WI38 (cell line): Measurements from ENCODE around the gene PCBP3.
"Not testable (repeated sequence)": the region's sequence is repeated elsewhere in the genome, so short reads cannot be mapped to it uniquely, and the experiment has no call there.

Source experiments
- H3K4me3 ChIP-seq: 2 replicates; pipeline ENCODE4 v1.5.1; 2011; ENCODE audit warnings: low read depth, mild to moderate bottlenecking, control low read depth, low read length
- TF ChIP-seq, protein P1 (sequence below): IDR thresholded peaks from 2 replicates; pipeline ENCODE4 v1.5.1; 2012; ENCODE audit warnings: low read depth, mild to moderate bottlenecking, control low read depth, low read length

The PCBP3 gene

GRCh38 chr21:45894906-45895777, 251.6 kb downstream of the PCBP3 start:
- H3K4me3 ChIP-seq, result no peak overlapping the region
- TF ChIP-seq, protein P1, sequence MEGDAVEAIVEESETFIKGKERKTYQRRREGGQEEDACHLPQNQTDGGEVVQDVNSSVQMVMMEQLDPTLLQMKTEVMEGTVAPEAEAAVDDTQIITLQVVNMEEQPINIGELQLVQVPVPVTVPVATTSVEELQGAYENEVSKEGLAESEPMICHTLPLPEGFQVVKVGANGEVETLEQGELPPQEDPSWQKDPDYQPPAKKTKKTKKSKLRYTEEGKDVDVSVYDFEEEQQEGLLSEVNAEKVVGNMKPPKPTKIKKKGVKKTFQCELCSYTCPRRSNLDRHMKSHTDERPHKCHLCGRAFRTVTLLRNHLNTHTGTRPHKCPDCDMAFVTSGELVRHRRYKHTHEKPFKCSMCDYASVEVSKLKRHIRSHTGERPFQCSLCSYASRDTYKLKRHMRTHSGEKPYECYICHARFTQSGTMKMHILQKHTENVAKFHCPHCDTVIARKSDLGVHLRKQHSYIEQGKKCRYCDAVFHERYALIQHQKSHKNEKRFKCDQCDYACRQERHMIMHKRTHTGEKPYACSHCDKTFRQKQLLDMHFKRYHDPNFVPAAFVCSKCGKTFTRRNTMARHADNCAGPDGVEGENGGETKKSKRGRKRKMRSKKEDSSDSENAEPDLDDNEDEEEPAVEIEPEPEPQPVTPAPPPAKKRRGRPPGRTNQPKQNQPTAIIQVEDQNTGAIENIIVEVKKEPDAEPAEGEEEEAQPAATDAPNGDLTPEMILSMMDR, result no peak

DNA sequence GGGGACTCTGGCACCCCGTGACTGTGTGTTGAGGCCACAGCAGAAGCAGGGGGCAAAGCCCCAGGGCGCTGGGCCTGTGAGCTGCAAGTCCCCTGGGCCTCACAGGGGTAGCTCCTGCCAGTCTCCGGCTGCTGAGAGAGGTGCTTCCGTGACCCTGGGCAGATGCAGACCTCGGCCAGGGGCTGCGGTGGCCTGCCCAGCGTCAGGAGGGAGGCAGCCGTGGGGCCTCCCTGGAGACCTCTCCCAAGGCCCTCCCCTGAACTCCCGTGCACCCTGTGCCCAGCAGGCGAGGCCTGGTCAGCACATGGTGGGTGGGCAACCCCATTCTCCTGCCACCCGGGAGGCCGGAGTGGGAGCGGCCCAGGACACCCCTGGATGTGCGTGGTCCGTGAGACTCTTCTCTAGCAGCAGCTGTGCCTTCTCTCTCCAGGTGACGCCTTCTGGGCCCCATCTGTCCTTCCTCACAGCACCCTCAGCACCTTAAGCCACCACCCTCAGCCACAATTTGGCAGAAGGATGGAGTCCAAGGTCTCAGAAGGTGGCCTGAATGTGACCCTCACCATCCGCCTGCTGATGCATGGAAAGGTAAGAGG, 252.3 kb downstream of the PCBP3 start:
- H3K4me3 ChIP-seq, result no peak overlapping the region
- TF ChIP-seq, protein P1, result no peak

- not testable (repeated sequence) for H3K4me3 ChIP-seq
Observed at GRCh38 chr21:45896431-45896830, 252.9 kb downstream of the PCBP3 start.

- TF ChIP-seq, protein P1, result no peak
- no peak overlapping the region for H3K4me3 ChIP-seq
Observed at GRCh38 chr21:45897191-45898027, 253.9 kb downstream of the PCBP3 start.

- no peak overlapping the region for H3K4me3 ChIP-seq
- TF ChIP-seq, protein P1, result no peak
Observed at GRCh38 chr21:45898028-45898350, 254.5 kb downstream of the PCBP3 start.

GRCh38 chr21:45898781-45899180, 255.3 kb downstream of the PCBP3 start:
- no peak overlapping the region for H3K4me3 ChIP-seq
- TF ChIP-seq, protein P1, result no peak

GRCh38 chr21:45899317-45900033, 255.9 kb downstream of the PCBP3 start:
- TF ChIP-seq, protein P1, result no peak
- H3K4me3 ChIP-seq, result no peak overlapping the region
